GM20000 (cell line): ENCODE data around the gene MPND.
A peak's percentile ranks its signal among the peaks of the same experiment; 100 is the strongest.

Experiments
- DNase-seq: peaks from one replicate; pipeline ENCODE4 v3.0.0; 2012; ENCODE audit warnings: low spot score
- CTCF ChIP-seq: IDR thresholded peaks from 2 replicates; pipeline ENCODE4 v1.5.1; 2012; ENCODE audit warnings: mild to moderate bottlenecking, control low read depth; ENCODE audit errors: extremely low read depth, missing control alignments

Gene MPND

GRCh38 chr19:4374498-4375163 is 31.3 kb downstream of the MPND start:
- TF ChIP-seq CTCF: no peak
- DNase-seq: no peak

- TF ChIP-seq CTCF: peak; percentile 54
- DNase-seq: peak; percentile 60
These were observed 32.0 kb downstream of the MPND start for GRCh38 chr19:4375164-4376027.

GRCh38 chr19:4376028-4376670 is 32.8 kb downstream of the MPND start:
- no peak for DNase-seq
- TF ChIP-seq CTCF: no peak

- no peak for DNase-seq
- no peak for TF ChIP-seq CTCF
These were observed 33.3 kb downstream of the MPND start for GRCh38 chr19:4376671-4376990.

- DNase-seq: no peak
- TF ChIP-seq CTCF: no peak
These were observed 33.8 kb downstream of the MPND start for GRCh38 chr19:4376991-4377781.

- no peak for TF ChIP-seq CTCF
- no peak for DNase-seq
These were observed 35.5 kb downstream of the MPND start for GRCh38 chr19:4378886-4379285.
